Posterior vena cava (tissue), 2 donors: ENCODE measurements around the gene FCGR2B. TPM values are rescaled to one million over a fixed set of nuclear protein-coding genes. Genes with fewer than 3 reads are reported as not detected.
"Not testable (repeated sequence)": the region's sequence is repeated elsewhere in the genome, so short reads cannot be mapped to it uniquely, and the experiment has no call there.

Source experiments
- DNase-seq: peaks from one replicate; pipeline ENCODE4 v3.0.0-alpha.2; 2020; ENCODE audit warnings: low spot score
- intact Hi-C, 2 donors: fragments of 100-400 bp; cut with DNase I; formaldehyde crosslinking; loops; one replicate each; pipeline versions ENCODE4 v1.14.1 to v1.14.2; 2022 to 2023
- long read RNA-seq, 2 donors: library from polyadenylated mRNA; unstranded; transcript quantifications; one replicate each; pipeline ENCODE4 v2.0.0, GENCODE V29; 2020 to 2021
- total RNA-seq, 2 donors: library from RNA; stranded (reverse); fragmentation: NEBNext Ultra II Directional; extraction: Animal tissue kit (Norgen Biotek cat#: 25700); gene quantifications; one replicate each; pipeline ENCODE4 v1.2.1, GENCODE V29; 2021
- donor health status: DM: yes; HTN: yes; CAD: no.
- donor health status: DM: yes; HTN: yes; CAD: no.

FCGR2B gene
- total RNA-seq = 10 to 100 TPM in 1 of 2 donors, 1 to 10 TPM in 1; 7.4 to 33.0 TPM
- long read RNA-seq, donor 1, partial matches to known transcripts = 0 of 1 reads
- long read RNA-seq, donor 1, other reads (novel, unspliced or antisense) = 1 of 1 reads
- long read RNA-seq, donor 2 = 0 reads

DNA sequence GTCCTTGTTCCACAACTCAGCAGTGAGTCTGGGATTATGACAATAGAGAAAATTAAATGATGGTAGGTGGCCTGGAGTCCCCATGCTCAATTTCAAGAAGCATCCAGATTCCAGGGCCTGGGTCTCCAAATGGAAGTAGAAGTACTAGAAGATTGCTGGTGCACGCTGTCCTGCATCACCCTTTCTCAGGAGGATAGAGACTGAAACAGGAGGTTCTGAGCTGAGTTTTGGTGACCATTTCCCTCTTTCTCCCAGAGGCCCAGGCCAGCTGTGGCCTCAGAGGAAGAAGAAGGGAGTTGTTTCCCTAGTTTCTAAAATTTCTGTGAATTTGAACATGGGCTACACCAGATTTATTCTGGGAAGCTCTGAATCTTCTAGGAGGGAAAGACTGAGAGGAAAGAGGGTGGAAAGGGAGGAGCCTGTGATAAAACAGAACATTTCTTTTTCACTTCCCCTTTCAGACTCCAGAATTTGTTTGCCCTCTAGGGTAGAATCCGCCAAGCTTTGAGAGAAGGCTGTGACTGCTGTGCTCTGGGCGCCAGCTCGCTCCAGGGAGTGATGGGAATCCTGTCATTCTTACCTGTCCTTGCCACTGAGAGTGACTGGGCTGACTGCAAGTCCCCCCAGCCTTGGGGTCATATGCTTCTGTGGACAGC lies at the start of gene FCGR2B:
FCGR2B (plus strand) TSS at position 460 of the 656 bp plus-strand sequence; CDS start at position 559, 99 bp downstream.
- intact Hi-C loops = not testable (repeated sequence)

DNA sequence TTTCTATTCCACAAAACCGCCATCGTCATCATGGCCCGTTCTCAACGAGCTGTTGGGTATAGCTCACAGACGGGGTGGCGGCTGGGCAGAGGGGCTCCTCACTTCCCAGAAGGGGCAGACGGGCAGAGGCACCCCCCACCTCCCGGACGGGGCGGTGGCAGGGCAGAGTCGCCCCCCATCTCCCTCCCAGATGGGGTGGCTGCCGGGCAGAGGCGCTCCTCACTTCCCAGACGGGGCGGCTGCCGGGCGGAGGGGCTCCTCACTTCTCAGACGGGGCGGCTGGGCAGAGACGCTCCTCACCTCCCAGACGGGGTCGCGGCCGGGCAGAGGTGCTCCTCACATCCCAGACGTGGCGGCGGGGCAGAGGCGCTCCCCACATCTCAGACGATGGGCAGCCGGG lies 46.5 kb upstream of the FCGR2B start:
- intact Hi-C loops, DNase-seq: not testable (repeated sequence)

More for the DNA sequence above, at the start of gene FCGR2B:
- not testable (repeated sequence) for DNase-seq

DNA sequence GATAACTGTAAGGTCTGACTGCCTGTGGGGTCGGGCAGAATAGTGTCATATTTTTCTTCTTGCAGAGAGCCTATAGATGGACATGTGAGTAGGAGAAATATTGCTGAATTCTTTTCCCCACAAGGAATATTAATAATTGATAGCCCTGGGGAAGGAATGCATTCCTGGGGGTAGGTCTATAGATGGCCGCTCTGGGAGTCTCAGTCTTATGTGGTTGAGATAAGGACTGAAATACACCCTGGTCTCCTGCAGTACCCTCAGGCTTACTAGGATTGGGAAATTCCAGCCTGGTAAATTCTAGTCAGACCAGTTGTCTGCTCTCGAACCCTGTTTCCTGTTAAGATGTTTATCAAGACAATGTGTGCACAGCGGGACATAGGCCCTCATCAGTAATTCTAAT lies 44.4 kb upstream of the FCGR2B start:
- intact Hi-C loops = not testable (repeated sequence)

DNA sequence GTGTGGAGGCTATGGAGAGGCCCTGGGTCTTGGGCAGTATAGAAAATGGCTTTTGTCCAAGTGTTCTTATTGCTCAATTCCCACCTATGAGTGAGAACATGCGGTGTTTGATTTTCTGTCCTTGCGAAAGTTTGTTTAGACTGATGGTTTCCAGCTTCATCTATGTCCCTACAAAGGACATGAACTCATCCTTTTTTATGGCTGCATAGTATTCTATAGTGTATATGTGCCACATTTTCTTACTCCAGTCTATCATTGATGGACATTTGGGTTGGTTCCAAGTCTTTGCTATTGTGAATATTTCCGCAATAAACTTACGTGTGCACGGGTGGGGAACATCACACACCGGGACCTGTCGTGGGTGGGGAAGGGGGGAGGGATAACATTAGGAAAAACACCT lies 42.5 kb upstream of the FCGR2B start:
- intact Hi-C loops, DNase-seq: not testable (repeated sequence)

More for the DNA sequence above, 44.4 kb upstream of the FCGR2B start:
- not testable (repeated sequence) for DNase-seq

DNA sequence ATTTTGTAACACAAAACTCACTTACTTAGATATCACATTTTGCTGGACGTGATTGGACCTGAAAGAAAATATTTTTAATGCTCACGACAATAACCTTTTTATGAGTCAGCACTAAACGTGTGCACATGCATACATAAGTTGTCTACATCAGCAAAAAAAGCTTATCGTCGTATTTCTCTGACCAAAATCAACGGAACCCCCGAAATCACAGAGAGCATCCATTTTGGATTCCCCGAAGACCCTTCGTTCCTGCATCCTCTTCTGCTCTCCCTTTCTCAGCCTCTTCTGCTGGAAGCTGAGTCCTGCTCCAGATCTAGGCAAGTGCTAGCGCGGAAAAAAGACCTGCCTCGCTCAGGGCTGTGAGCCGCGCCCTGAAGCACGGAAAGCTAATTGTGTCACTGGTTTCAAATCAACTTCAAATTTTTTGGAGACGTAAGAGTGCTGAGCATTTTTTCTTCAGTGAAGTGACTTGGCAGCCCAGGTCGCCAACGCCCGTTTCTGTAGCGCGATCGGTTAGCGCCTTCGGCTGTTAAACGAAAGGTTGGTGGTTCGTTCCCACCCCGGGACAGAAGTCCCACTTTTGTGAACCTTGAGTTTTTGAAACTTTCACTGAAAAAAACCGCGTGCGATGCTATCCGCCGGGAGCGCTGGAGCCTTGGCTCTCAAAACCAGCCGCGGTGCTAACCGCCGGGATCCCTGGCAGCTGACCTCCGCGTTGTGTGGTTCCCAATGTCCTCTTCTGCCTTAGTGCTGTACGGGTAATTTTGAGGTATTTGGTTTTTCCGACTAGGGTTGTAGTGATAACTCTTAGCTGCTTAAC lies 41.6 kb upstream of the FCGR2B start:
- peak; percentile 90 for DNase-seq
- intact Hi-C loops = not testable (repeated sequence)

DNA sequence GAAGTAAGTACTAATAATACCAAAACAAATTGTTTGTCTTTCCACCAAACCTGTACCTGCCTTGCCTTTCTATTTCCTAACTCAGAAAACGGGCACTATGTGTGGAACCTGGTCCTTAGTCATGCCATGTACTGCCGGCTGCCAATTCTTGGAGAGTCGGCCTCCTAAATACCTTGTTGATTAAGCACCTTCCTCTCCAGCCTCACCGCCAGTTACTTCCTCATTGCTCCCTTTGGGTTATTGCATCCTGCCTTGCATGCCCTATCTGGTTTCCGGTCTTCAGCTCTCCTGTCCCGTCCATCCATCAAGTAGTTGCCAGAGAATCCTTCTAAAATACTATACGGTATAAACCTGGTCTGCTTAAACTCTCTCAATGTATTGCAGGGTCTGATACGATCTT lies 40.9 kb upstream of the FCGR2B start:
- DNase-seq, intact Hi-C loops: not testable (repeated sequence)

DNA sequence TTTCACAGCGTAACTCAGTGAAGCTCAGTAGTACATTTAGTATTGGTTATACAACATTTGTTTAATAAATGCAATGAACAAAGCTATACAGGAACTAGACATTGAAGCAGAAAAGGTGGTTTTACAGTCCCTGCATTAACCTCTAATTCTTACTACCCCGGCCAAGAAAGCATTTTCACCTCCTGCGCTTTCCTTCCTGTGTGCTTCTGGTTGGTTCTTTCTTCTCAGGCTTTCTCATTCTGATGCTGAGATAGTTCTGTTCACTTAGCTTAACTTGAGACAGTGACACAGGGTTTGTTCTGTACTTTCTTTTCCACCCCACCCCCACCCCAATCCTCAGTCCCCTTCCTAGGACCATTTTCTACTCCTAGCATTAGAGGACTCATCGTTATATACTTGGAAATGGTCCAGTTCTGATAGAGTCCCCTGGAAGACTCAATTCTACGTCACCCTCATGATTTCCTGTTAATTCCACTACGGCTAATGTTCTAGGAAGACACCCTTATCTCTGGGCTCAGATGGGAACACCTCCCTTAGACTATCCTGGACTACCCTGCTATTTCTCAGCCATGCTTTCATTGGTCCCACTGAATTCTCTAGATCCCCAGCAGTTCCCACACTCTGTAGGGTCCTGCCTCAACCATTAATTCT lies 39.4 kb upstream of the FCGR2B start:
- intact Hi-C loops, DNase-seq: not testable (repeated sequence)

DNA sequence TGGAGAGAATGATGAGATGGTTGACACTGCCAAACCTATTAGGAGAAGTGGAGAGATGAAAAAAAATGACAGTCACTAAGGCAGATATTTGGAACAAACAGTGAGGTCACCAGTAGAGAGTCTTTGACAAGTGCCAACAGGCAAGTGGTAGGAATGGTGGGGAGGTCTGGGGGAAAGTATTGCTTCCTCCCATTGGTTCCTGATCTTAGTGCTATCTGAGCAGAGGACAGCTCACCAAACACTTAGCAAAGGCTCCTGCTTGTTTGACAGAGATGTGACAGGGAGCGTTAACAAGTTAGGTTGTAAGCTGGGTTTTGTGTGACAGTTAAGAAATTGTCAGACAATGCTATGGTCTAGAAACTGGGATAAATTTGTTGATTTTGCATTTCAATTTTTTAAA lies 38.3 kb upstream of the FCGR2B start:
- DNase-seq, intact Hi-C loops: not testable (repeated sequence)

DNA sequence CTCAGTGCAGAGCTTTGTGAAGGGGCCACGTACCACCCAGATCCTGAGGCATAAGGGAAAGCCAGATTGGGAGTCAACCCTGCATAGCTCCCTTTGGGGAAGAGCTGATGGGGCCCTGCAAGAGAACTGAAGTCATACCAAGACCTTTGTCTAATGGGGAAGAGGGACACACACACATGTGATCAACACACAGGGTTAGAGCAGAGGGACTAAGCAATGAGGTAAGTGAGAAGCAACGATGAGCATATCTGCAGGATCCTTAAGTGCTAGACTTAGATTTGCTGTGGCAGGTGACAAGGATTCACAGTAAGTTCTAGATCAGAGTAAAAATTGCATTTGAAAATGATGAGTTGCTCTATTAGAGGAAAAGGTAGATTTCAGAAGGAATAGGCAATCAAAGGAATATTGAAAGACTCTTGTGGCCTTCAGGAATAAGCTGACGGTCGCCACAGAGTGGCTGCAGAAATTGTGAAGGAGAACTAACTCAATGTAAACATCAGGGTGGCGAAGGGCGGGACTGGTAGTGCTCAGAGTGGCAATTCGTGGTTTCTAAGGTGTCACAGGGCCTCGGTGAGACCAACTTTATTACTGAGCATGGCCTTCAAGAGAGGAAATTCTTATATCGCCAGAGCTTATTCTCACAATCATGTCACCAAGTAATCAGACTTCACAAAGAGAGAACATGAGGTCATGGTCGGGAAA lies 36.3 kb upstream of the FCGR2B start:
- DNase-seq, intact Hi-C loops: not testable (repeated sequence)

DNA sequence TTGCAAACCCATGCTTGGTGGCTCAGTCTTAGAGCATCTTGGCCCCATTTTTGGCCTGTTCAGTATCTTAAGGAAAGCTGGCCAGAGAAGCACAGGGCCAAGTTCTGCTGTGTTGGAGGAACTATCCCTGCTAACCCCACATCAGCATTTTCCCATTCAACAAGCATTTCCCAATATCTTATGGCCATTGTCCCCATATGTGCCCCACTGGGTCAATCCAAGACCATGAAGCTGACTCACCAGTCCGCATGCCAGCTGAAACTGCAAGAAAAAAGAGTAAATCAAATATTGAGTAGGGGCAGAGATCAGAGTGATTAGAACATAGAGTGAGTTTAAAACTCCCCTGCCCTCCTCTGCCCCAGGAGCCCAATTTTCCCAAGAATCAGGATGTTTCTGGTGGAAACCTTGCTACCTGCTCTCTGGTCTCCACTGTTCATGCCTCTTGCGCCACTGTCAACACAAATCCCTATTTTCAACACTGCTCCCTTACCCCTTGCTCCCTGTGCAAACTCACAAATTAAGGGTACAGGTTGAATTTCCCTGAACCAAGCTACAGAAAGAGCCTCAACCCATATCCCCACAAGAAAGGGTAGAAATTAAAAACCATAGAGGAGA lies 32.7 kb upstream of the FCGR2B start:
- DNase-seq, intact Hi-C loops: not testable (repeated sequence)

DNA sequence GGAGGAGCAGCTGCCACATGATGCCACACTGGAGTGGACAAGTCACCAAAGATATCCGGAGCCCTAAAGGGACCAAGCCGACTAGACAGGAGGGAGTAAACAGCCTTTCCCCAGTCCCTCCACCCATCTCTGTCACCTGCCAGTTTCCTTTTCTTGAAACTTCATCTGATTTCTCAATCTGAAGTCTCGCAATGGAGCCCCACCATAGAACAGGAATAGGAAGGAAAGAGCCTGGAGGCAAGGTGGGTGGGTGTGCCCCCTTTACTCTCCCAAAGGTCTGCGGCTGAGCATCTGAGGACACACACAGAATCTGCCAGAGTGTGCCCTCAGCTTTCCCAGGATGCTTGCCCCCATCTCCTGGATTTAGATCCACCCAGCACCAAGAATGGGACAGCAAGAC lies 31.9 kb upstream of the FCGR2B start, which contains the start of gene FCGR3B:
FCGR3B (minus strand) TSS at position 101 of the 400 bp plus-strand sequence; CDS start at position 19, 82 bp downstream.
- no peak for DNase-seq
- intact Hi-C loops = no loop called here

DNA sequence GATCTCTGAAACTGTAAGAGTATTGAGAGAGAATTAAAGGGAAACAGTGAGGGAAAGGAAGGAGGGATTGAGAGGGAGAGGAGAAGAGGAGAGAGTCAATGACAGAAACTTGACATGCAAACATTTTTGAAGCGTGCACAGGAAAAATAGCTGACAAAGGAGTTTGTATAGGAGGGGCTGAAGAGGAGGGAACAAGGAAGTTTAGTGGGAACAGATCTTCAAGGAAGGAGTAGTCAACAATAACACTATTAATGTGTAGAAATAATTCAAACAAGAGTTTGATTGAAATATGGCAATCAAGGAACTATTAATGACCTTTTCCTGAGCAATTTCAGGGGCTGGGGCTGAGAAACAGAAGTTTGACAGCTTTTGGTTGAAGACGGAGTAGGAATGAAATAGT lies 27.9 kb upstream of the FCGR2B start:
- intact Hi-C loops, DNase-seq: not testable (repeated sequence)

DNA sequence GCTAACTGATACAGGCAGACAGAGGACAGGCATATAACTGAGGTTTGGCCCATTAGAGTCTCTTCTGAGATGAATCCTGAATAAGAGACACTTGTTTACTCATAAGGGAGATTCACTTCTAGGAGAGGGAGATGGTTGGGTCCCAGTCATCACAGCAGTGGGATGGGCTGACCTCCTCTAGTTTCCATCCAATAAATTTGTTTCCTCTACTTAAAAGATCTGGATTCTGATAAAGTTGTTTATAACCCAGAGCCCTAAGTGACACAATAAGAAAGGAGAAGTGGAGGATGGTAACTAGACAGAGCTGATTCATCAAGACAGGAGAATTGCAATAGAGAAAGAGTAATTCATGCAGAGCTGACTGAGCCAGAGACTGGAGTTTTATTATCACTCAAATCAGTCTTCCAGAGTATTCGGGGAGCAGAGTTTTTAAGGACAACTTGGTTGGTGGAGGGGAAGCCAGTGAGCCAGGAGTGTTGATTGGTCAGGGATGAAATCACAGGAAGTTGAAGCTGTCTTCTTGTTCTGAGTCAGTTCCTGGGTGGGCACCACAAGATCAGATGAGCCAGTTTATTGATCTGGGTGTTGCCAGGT lies 26.7 kb upstream of the FCGR2B start:
- DNase-seq, intact Hi-C loops: not testable (repeated sequence)

DNA sequence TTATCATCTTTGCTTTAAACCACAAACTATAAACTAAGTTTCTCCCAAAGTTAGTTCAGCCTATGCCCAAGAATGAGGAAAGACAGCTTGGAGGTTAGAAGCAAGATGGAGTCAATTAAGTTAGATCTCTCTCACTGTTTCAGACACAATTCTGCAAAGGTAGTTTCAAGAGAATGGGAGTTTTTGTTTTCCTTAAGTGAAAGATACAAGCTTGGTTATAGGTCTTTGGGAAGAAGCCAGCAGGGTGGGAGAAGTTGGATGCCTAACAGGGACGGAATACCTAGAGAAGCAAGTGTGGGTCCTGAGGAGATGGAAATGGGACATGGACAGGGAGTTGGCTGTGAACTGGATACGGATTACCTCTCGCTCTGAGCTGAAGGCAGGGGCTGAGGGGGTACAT lies 26.0 kb upstream of the FCGR2B start:
- intact Hi-C loops, DNase-seq: not testable (repeated sequence)

DNA sequence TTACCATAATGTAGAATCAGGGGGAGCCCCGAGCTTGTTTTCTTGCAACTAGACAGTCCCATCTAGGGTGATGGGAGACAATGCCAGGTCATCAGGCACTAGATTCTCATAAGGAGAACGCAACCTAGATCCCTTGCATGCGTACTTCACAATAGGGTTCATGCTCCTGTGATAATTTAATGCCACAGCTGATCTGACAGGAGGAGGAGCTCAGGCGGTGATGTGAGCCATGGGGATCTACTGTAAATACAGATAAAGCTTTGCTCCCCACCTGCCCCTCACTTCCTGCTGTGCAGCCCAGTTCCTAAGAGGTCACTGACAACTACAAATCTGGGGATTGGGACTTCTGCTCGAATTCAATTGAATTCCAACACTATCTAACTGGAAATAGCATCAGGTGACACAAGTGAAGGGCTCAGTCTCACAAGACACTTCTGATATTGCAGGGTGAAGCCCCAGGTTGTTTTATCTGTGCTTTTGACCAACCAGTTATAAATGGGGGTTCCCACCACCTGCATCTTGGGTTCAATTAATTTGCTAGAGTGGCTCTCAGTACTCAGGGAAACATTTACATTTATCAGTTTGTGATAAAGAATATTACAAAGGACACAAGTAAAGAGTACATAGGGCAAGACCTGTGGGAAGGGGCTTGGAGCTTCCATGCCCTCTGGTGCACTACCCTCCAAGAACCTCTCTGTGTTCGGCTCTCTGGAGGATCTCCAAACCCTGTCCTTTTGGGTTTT lies 24.5 kb upstream of the FCGR2B start:
- DNase-seq, intact Hi-C loops: not testable (repeated sequence)

DNA sequence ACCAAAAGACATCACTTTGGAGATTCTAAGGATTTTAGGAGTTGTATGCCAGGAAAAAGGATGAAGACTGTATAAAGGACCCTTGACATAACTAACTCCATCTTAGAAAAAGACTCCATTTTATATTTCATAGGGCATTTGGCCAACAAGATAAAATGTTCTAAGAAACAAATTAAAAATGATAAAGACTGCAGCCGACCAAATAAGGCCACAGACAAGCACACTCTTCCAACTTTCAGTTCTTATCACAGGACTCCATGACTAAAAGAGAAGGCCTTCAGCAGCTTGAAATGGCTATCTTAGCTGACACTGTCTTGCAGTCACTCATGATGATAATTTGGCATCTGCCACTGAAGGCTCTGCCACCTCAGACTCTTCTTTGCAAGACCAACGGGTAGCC lies 23.7 kb upstream of the FCGR2B start:
- DNase-seq, intact Hi-C loops: not testable (repeated sequence)

DNA sequence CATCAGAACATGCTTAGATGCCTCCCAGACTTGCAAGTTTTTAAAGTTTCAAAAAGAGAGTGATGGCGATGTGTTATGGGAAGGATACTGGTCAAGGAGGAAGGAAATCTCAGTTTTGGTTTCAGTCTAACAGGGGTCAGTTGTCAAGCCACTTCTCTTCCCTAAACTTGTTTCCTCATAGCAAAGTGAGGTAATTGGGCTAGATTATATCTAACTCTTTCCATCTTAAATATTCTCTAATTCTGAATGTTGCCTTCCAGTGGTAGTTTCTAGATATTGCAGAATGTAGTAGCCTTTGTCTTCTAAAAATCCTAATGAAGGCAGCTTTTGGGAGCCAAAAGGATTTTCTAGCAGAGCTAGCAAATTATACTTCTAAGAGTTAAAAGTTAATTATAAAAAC lies 20.2 kb upstream of the FCGR2B start:
- DNase-seq, intact Hi-C loops: not testable (repeated sequence)
